ENCODE results near the gene DCUN1D5. TPM values are rescaled to one million over a fixed set of nuclear protein-coding genes. Genes with fewer than 3 reads are reported as not detected.

The DCUN1D5 gene
- total and polyA plus RNA-seq, 2 of the 8 experiments (the other 6 are each of a cell fraction or from before 2014, with no cell fraction given) = 76.1 to 95.4 TPM

DNA sequence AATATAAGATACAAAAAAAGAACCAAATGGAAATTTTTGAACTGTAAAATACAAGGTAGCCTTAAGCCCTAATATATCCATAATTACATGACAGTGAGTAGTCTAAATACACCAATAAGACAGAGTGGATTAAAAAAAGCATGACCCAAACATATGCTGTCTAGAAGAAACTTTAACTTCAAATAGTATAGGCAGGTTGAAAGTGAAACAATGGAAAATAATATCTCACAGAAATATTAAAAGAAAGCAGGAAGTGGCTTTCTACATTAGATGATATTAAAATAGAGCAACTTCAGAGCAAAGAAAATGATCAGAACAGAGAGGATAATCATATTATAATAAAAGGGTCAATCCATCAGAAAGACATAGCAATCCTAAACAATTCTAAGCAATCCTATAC lies 21.8 kb downstream of the DCUN1D5 start:
- peaks cover 0 to 3% (median 0%) of the 10 kb centered on the region in 4 experiments; a peak in 1 of 7 replicates for H3K4me1 ChIP-seq (replicated peaks in 1 of 4; ENCODE audit: control insufficient read depth in 3 of 4, insufficient read depth in 4 of 4, low read length in 3 of 4)
- H4K91ac ChIP-seq (replicated peaks; ENCODE audit: insufficient read length, low read length) = no peak overlapping the region
- DNase-seq (ENCODE audit: low read depth in 1 of 2, low spot score in 2 of 2) (no peak), FAIRE-seq (no peak)
- no peak overlapping the region for H2BK12ac ChIP-seq (ENCODE audit: low read depth, low read length)
- POLR2A ChIA-PET (ENCODE audit: partially characterized antibody) = no interaction called here
- H2BK15ac ChIP-seq (ENCODE audit: low read length) = no peak overlapping the region
- CTCF ChIA-PET (ENCODE audit: partially characterized antibody) = interaction anchor here (1.4 to 1.5 kb wide), 2 partner anchors 22 to 34 kb away, joined by 3 to 4 read pairs; partner anchors contain the start of gene DCUN1D5
- no peak overlapping the region for H3K4me3 ChIP-seq (ENCODE audit: extremely low read depth in 1 of 4, insufficient read depth in 2 of 4, low read depth in 3 of 4, low read length in 4 of 4)
- H2BK20ac ChIP-seq (ENCODE audit: low read length) = no peak overlapping the region
- H3K79me2 ChIP-seq (ENCODE audit: control insufficient read depth in 1 of 2, insufficient read depth in 2 of 2, low read length in 2 of 2) = peaks cover 4 to 76% of the 10 kb centered on the region in 2 experiments; a peak in 2 of 4 replicates
- no peaks in the 10 kb centered on the region for H3K27me3 ChIP-seq (replicated peaks in 1 of 4; ENCODE audit: control insufficient read depth in 3 of 4, extremely low read depth in 1 of 4, insufficient read depth in 3 of 4, low read length in 3 of 4)
- no peak overlapping the region for H3K4ac ChIP-seq (replicated peaks; ENCODE audit: insufficient read length, low read depth, low read length)
- no peak overlapping the region for H3K23ac ChIP-seq (ENCODE audit: insufficient read length)
- H3K56ac ChIP-seq (replicated peaks; ENCODE audit: insufficient read length, low read depth, low read length) = no peak overlapping the region
- H2BK120ac ChIP-seq (replicated peaks; ENCODE audit: low read depth, low read length) = no peak overlapping the region
- no peak overlapping the region for H2AFZ ChIP-seq (ENCODE audit: low read length)
- no peak overlapping the region for H3K9ac ChIP-seq (replicated peaks in 1 of 4; ENCODE audit: extremely low read depth in 1 of 4, low read depth in 3 of 4, low read length in 3 of 4)
- H3K14ac ChIP-seq (ENCODE audit: insufficient read length) = no peak overlapping the region
- H2BK5ac ChIP-seq (ENCODE audit: low read depth, low read length) = no peak overlapping the region
- peaks cover 2% of the 10 kb centered on the region for H3K79me1 ChIP-seq (ENCODE audit: low read depth, low read length)
- no peak overlapping the region for H4K8ac ChIP-seq (ENCODE audit: extremely low read depth, insufficient read depth, low read length)
- H4K5ac ChIP-seq (ENCODE audit: insufficient read length, low read depth, low read length) = no peak overlapping the region
- H3K9me3 ChIP-seq (ENCODE audit: insufficient read depth in 2 of 2, low read depth in 1 of 2, low read length in 1 of 2) = no peaks in the 10 kb centered on the region
- peaks cover 6 to 7% of the 10 kb centered on the region in 2 experiments for H4K20me1 ChIP-seq (replicated peaks in 1 of 2; ENCODE audit: control insufficient read depth in 1 of 2, insufficient read depth in 2 of 2, low read length in 2 of 2)
- H3K27ac ChIP-seq (ENCODE audit: low read depth, low read length) = no peak overlapping the region
- no peak for TF ChIP-seq MAX (IDR thresholded peaks at IDR 0.05)
- no peak for TF ChIP-seq BRCA1 (IDR thresholded peaks at IDR 0.05; ENCODE audit: low read depth, low read length)
- no peak overlapping the region for H3K4me2 ChIP-seq (ENCODE audit: insufficient read depth in 1 of 2, low read depth in 2 of 2, low read length in 2 of 2)
- H3K18ac ChIP-seq (ENCODE audit: extremely low read depth, low read length) = no peak overlapping the region
- no peak overlapping the region for H2AK5ac ChIP-seq (ENCODE audit: low read depth, low read length)
- no peaks in the 10 kb centered on the region for H3K23me2 ChIP-seq (ENCODE audit: low read depth, low read length)
- H3K36me3 ChIP-seq (ENCODE audit: control insufficient read depth in 2 of 4, insufficient read depth in 4 of 4, low read length in 3 of 4) = peaks cover 2 to 27% (median 11%) of the 10 kb centered on the region in 4 experiments; a peak in 5 of 8 replicates
